GM12873 (cell line): ENCODE data around the gene FAM200C.
A peak's percentile ranks its signal among the peaks of the same experiment; 100 is the strongest.

Source experiments
- TF ChIP-seq, protein P1 (sequence below): IDR thresholded peaks from 2 replicates; pipeline ENCODE4 v1.5.1; 2012; ENCODE audit warnings: low read depth, mild to moderate bottlenecking, moderate library complexity, low read length, control low read depth; ENCODE audit not compliant: insufficient read depth; ENCODE audit errors: missing control alignments

Gene FAM200C

DNA sequence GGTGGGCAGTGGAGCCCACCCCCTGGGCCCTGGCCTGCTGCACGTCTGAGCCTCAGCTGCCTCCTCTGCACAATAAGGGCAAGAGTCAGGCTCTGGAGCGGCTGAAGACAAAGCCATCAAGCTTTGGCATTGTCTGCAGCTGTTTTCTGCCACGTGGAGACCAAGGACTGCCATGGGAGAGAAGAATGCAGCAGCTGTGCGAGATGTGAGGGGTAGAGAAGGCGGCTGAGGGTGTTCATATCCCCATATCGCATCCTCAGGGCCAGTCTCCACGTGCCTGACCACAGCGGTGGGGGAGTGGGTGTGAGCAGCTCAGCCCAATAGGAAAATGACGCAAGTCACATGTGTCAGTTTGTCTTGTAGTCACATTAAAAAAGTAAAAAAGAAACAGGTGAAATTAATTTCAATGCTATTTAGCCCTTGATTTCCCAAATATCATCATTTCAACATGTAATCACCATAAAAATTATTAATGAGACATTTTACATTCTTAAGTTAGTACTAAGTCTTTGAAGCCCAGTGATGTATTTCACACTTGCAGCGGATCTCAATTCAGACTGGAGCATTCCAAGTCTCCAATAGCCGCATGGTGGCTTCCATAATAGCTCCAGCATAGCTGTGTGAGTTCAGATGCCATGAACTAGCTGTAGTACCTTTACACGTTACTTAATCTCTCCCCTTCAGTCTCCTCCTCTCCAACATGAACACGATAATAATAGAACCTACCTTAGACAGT lies 36.0 kb downstream of the FAM200C start:
- TF ChIP-seq, protein P1, sequence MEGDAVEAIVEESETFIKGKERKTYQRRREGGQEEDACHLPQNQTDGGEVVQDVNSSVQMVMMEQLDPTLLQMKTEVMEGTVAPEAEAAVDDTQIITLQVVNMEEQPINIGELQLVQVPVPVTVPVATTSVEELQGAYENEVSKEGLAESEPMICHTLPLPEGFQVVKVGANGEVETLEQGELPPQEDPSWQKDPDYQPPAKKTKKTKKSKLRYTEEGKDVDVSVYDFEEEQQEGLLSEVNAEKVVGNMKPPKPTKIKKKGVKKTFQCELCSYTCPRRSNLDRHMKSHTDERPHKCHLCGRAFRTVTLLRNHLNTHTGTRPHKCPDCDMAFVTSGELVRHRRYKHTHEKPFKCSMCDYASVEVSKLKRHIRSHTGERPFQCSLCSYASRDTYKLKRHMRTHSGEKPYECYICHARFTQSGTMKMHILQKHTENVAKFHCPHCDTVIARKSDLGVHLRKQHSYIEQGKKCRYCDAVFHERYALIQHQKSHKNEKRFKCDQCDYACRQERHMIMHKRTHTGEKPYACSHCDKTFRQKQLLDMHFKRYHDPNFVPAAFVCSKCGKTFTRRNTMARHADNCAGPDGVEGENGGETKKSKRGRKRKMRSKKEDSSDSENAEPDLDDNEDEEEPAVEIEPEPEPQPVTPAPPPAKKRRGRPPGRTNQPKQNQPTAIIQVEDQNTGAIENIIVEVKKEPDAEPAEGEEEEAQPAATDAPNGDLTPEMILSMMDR, result no peak

GRCh38 chr5:160363211-160363610 lies 36.6 kb downstream of the FAM200C start:
- TF ChIP-seq, protein P1, result no peak

DNA sequence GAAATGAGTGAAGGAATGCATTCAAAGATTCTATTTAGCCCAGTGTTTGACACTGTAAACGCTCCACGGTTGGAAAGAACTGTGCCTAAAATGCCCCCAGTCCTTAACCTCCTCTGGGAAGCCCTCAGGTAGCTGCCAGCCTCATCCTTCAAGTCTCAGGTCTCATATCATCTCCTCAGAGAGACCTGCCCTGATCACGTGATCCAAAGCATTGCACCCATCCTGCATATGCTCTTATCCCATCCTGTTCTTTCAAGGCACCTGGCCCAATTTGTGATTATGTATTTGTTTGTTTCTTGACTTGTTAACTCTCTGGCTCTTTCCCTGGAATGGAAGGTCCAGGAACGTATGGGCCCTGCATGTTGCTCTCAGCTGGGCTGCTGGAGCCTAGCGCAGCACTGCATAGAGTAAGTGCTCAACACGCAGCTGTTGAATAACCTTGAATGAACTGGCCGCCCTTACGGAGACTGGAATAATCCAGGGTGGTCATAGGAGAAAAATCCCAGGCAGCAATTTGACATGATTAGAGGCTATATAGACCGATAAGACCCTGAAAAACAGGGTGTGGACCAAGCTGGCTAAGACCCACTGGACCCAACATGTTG lies 38.1 kb downstream of the FAM200C start:
- TF ChIP-seq, protein P1, result no peak

- TF ChIP-seq, protein P1, result peak; percentile 8
These were observed 39.5 kb downstream of the FAM200C start for GRCh38 chr5:160360310-160360709.

DNA sequence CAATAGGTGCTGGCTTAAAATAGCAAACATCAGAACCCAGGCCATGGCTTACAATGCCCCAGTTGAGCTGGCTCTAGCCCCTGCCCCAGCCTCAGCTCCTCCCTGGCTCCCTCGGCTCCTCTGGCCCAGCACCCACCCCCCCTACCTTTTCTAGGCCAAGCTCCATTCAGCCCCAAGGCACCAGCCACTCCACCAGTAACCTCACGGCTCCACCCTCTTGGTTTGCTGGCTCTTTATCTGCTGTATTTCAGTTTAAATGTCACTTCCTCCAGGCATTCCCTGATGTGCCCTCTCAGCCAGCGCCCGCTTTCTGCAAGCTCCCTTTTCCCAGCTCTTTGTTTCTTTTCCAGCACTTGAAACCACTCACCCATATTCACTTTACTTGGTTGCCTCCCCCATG lies 40.0 kb downstream of the FAM200C start:
- TF ChIP-seq, protein P1, result no peak

- TF ChIP-seq, protein P1, result no peak
These were observed 40.6 kb downstream of the FAM200C start for GRCh38 chr5:160359242-160359641.

- TF ChIP-seq, protein P1, result no peak
These were observed 41.9 kb downstream of the FAM200C start for GRCh38 chr5:160357861-160358411.
